HCT116 (cell line): ENCODE measurements around the gene TIPIN. TPM values are rescaled to one million over a fixed set of nuclear protein-coding genes. Genes with fewer than 3 reads are reported as not detected.

Source experiments
- ATAC-seq: fragments of 200-7000 bp; cut with Tn5 transposase; 2 replicates; pipeline ENCODE4 v1.9.1; 2020; ENCODE audit warnings: mild to moderate bottlenecking, moderate library complexity
- Bru-seq: library from RNA; stranded (reverse); fragments of 400-500 nt; gene quantifications from one replicate; lab custom pipeline; 2021; lab: Mats Ljungman, UMichigan
- BruChase-seq, 2 experiments: library from RNA; stranded (reverse); fragments of 400-500 nt; gene quantifications; one replicate each; lab custom pipeline; 2021; lab: Mats Ljungman, UMichigan
- BruUV-seq: library from RNA; stranded (reverse); fragments of 400-500 nt; replicated peaks from 2 replicates; lab custom pipeline; 2021; lab: Mats Ljungman, UMichigan
- CTCF ChIA-PET: fragments of 300-600 bp; sonication (Branson Sonifier 250); formaldehyde crosslinking; loops from one replicate; lab custom pipeline; 2021; ENCODE audit warnings: antibody characterized with exemption; lab: Charles Lee
- POLR2A ChIA-PET: fragments of 300-600, 350-600 bp; sonication (Branson Sonifier 250); formaldehyde crosslinking; loops from one replicate; lab custom pipeline; 2021; ENCODE audit warnings: antibody characterized with exemption; lab: Charles Lee
- RAD21 ChIA-PET, 2 experiments: fragments of 300-600 bp; sonication (Branson Sonifier 250); formaldehyde crosslinking; loops; one replicate each; lab custom pipeline; 2023; ENCODE audit warnings: low total read pairs in 2 of 2; ENCODE audit not compliant: uncharacterized antibody in 2 of 2, unreplicated experiment in 2 of 2, low non-redundant PET in 1 of 2; lab: Charles Lee
- DNase-seq: peaks from one replicate; pipeline ENCODE4 v3.0.0-alpha.2; 2010; ENCODE audit warnings: low read depth, low spot score
- H2AFZ ChIP-seq: fragments of 200-600 bp; shearing (Covaris generic), sonication (generic); 2 replicates; pipeline ENCODE4 v1.6.1; 2017; ENCODE audit warnings: low read depth, mixed run types, mixed read lengths, antibody characterized with exemption, low read length; ENCODE audit not compliant: poor library complexity, severe bottlenecking
- H3K27ac ChIP-seq: 2 replicates; pipeline ENCODE4 v1.5.1; 2012; ENCODE audit warnings: low read depth, low read length
- H3K27me3 ChIP-seq: fragments of 200-600 bp; sonication (generic); 2 replicates; pipeline ENCODE4 v1.6.1; 2016; ENCODE audit warnings: mixed run types, low read length, mixed read lengths; ENCODE audit not compliant: insufficient read depth
- H3K36me3 ChIP-seq, 2 experiments: fragments of 200-500 bp in 1 of 2; fragments of 200-600 bp in 1 of 2; sonication (Bioruptor generic) in 1 of 2; sonication (generic) in 1 of 2; 2 replicates each; pipeline versions ENCODE4 v1.5.1 to v1.6.1; 2014 to 2016; ENCODE audit warnings: low read length in 2 of 2, inconsistent platforms in 1 of 2, mixed read lengths in 1 of 2, mixed run types in 1 of 2; ENCODE audit not compliant: insufficient read depth in 2 of 2, control insufficient read depth in 1 of 2
- H3K4me1 ChIP-seq, 2 experiments: fragments of 200-600 bp in 1 of 2; sonication (generic) in 1 of 2; 2 replicates each; pipeline versions ENCODE4 v1.5.1 to v1.6.1; 2012 to 2017; ENCODE audit warnings: low read length in 2 of 2, inconsistent platforms in 1 of 2, mild to moderate bottlenecking in 1 of 2, mixed read lengths in 1 of 2, mixed run types in 1 of 2, moderate library complexity in 1 of 2; ENCODE audit not compliant: insufficient read depth in 2 of 2, control insufficient read depth in 1 of 2
- H3K4me2 ChIP-seq: fragments of 200-600 bp; sonication (generic); 2 replicates; pipeline ENCODE4 v1.6.1; 2017; ENCODE audit warnings: mixed run types, low read length, mixed read lengths
- H3K4me3 ChIP-seq, 2 experiments: fragments of 200-600 bp in 1 of 2; sonication (generic) in 1 of 2; replicated peaks in 1 of 2; 2 replicates each; pipeline ENCODE4 v1.5.1; 2011 to 2016; ENCODE audit warnings: low read length in 2 of 2, control low read depth in 1 of 2, low read depth in 1 of 2, mild to moderate bottlenecking in 1 of 2, mixed read lengths in 1 of 2, mixed run types in 1 of 2
- H3K79me2 ChIP-seq: fragments of 200-600 bp; sonication (generic); 2 replicates; pipeline ENCODE4 v1.6.1; 2017; ENCODE audit warnings: mild to moderate bottlenecking, mixed run types, low read length, moderate library complexity, mixed read lengths; ENCODE audit not compliant: insufficient read depth
- H3K9ac ChIP-seq: fragments of 200-600 bp; sonication (generic); 2 replicates; pipeline ENCODE4 v1.6.1; 2016; ENCODE audit warnings: low read length, mixed read lengths
- H3K9me2 ChIP-seq: fragments of 200-600 bp; sonication (generic), shearing (Covaris generic); 2 replicates; pipeline ENCODE4 v1.6.1; 2017; ENCODE audit warnings: mixed run types, mild to moderate bottlenecking, moderate library complexity; ENCODE audit not compliant: insufficient read depth
- H3K9me3 ChIP-seq, 2 experiments: fragments of 200-500 bp in 1 of 2; fragments of 200-600 bp in 1 of 2; sonication (Bioruptor generic) in 1 of 2; sonication (generic) in 1 of 2; 2 replicates each; pipeline ENCODE4 v1.6.1; 2014 to 2017; ENCODE audit warnings: low read length in 2 of 2, mixed read lengths in 2 of 2, inconsistent platforms in 1 of 2, low read depth in 1 of 2, mild to moderate bottlenecking in 1 of 2, mixed run types in 1 of 2, moderate library complexity in 1 of 2; ENCODE audit not compliant: control insufficient read depth in 1 of 2, insufficient read depth in 1 of 2
- H4K20me1 ChIP-seq: fragments of 200-600 bp; sonication (generic), shearing (Covaris generic); 2 replicates; pipeline ENCODE4 v1.6.1; 2017; ENCODE audit warnings: mixed run types, mild to moderate bottlenecking, moderate library complexity; ENCODE audit not compliant: insufficient read depth
- CBX3 ChIP-seq: IDR thresholded peaks from 2 replicates; pipeline ENCODE4 v1.6.1; 2012; ENCODE audit warnings: low read depth
- CEBPB ChIP-seq: IDR thresholded peaks from 2 replicates; pipeline ENCODE4 v1.6.1; 2012; ENCODE audit warnings: low read depth
- EZH2phosphoT487 ChIP-seq: fragments of 200-600 bp; IDR thresholded peaks from 2 replicates; pipeline ENCODE4 v1.6.1; 2018; ENCODE audit warnings: antibody characterized with exemption, borderline replicate concordance
- FOSL1 ChIP-seq: IDR thresholded peaks from 2 replicates; pipeline ENCODE4 v1.6.1; 2012; ENCODE audit warnings: low read depth
- JUND ChIP-seq: IDR thresholded peaks from 2 replicates; pipeline ENCODE4 v1.6.1; 2012
- RAD21 ChIP-seq: IDR thresholded peaks from 2 replicates; pipeline ENCODE4 v1.6.1; 2012; ENCODE audit warnings: low read depth, mild to moderate bottlenecking
- SIN3A ChIP-seq: IDR thresholded peaks from 2 replicates; pipeline ENCODE4 v1.6.1; 2012; ENCODE audit warnings: low read depth
- SP1 ChIP-seq: IDR thresholded peaks from 2 replicates; pipeline ENCODE4 v1.6.1; 2012; ENCODE audit warnings: low read depth
- SRF ChIP-seq: IDR thresholded peaks from 2 replicates; pipeline ENCODE4 v1.6.1; 2012; ENCODE audit warnings: low read depth
- TCF7L2 ChIP-seq: IDR thresholded peaks from 2 replicates; pipeline ENCODE4 v1.7.0; 2011; ENCODE audit warnings: borderline replicate concordance, inconsistent platforms; ENCODE audit not compliant: insufficient read depth, insufficient read length; ENCODE audit errors: extremely low read depth
- YY1 ChIP-seq: IDR thresholded peaks from 2 replicates; pipeline ENCODE4 v1.6.1; 2011; ENCODE audit warnings: low read length, low read depth, moderate library complexity, mild to moderate bottlenecking; ENCODE audit not compliant: insufficient replicate concordance; ENCODE audit errors: extremely low read depth
- ZBTB33 ChIP-seq: IDR thresholded peaks from 2 replicates; pipeline ENCODE4 v1.6.1; 2011; ENCODE audit warnings: mild to moderate bottlenecking, low read length, moderate library complexity; ENCODE audit not compliant: insufficient replicate concordance; ENCODE audit errors: extremely low read depth
- ZNF274 ChIP-seq: fragments of 200-500 bp; sonication (Bioruptor generic); IDR thresholded peaks from 2 replicates; pipeline ENCODE4 v1.6.1; 2014; ENCODE audit warnings: mild to moderate bottlenecking, low read depth, low read length, inconsistent platforms
- intact Hi-C: fragments of 100-400 bp; cut with micrococcal nuclease; formaldehyde crosslinking; loops from 2 replicates; pipeline ENCODE4 v1.10.0; 2022
- long read RNA-seq: library from polyadenylated mRNA; unstranded; transcript quantifications from one replicate; pipeline ENCODE4 v2.0.0, GENCODE V29; 2021; ENCODE audit not compliant: unreplicated experiment
- polyA plus RNA-seq: library from polyadenylated mRNA; unstranded; fragments of >200 nt; gene quantifications from 2 replicates; pipeline ENCODE4 v1.2.1, GENCODE V29; 2012; ENCODE audit warnings: missing spikeins
- total RNA-seq: library from RNA; stranded (reverse); gene quantifications from one replicate; pipeline ENCODE4 v1.2.1, GENCODE V29; 2021; ENCODE audit not compliant: unreplicated experiment
- TF ChIP-seq, protein P1 (sequence below): IDR thresholded peaks from 2 replicates; pipeline ENCODE4 v1.6.1; 2012; ENCODE audit warnings: low read depth

TIPIN gene, protein sequence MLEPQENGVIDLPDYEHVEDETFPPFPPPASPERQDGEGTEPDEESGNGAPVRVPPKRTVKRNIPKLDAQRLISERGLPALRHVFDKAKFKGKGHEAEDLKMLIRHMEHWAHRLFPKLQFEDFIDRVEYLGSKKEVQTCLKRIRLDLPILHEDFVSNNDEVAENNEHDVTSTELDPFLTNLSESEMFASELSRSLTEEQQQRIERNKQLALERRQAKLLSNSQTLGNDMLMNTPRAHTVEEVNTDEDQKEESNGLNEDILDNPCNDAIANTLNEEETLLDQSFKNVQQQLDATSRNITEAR
- total RNA-seq = 28.1 TPM
- 7.9 and 17.1 TPM in 2 replicates for polyA plus RNA-seq
- Bru-seq, nascent RNA = percentile 69 among the genes with signal in this experiment
- BruChase-seq, experiment 1, labeled RNA remaining after a 6-hour chase = percentile 82 among the genes with signal in this experiment
- percentile 68 among the genes with signal in this experiment for BruChase-seq, experiment 2, labeled RNA remaining after a 2-hour chase
- long read RNA-seq, transcript TIPIN-201 (8 exons, 1,744 nt) = major isoform, 17 of 35 reads
- long read RNA-seq, partial matches to known transcripts = 7 of 35 reads
- long read RNA-seq, other reads (novel, unspliced or antisense) = 11 of 35 reads

DNA sequence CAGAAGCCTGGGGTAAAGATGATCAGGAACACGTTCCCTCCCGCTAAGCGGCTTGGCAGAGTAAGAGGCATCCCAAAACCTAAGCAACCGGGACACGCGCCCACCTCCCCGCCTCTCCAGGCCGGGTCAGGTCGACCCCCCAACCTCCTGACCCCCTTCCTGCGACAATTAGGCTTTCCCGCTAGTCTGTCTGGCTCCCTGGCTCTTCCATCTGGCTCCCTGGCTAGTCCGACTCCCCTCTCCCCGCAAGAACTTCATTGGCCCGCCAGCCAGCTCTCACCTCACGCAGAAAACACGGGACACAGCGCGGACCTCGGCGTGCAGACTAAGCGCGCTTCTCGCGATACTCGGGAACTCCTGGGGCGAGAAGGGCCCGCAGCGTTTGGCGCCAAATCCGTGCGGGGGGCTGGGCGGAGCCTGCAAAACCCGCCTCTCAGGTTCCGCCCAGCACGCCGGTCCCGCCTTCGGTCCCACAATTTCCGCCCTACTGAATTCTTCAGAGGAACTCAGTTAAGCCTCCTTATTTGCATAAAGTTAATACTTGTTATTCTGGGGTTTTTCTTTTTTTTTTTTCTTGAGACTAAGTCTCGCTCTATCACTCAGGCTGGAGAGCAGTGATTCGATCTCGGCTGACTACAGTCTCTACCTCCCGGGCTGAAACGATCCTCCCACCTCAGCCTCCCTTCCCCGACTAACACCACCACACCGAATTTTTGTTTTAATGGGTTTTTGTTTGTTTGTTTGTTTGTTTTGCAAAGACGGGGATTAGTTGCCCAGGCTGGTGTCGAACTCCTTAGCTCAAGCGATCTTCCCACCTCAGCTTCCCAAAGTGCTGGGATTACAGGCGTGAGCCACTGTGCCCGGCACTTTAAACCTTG, at the start of gene TIPIN:
TIPIN (minus strand) TSS at position 327 of the 878 bp plus-strand sequence. CDS start 3,738 bp downstream, outside the sequence.
- Histone ChIP-seq H3K4me3 (peak within 1 kb of the TSS; percentile 83 to 87), H3K9me2 (no peaks in the 10 kb centered on the region), H2AFZ (no peak within 1 kb of the TSS), H3K36me3 (peaks cover 3 to 4% of the 10 kb centered on the region in 2 experiments; a peak in 2 of 4 replicates), H4K20me1 (no peaks in the 10 kb centered on the region), H3K4me1 (peaks cover 17 to 29% of the 10 kb centered on the region in 2 experiments), H3K4me2 (peak within 1 kb of the TSS; percentile 91), H3K79me2 (peaks cover 40% of the 10 kb centered on the region), H3K27me3 (no peaks in the 10 kb centered on the region), H3K9ac (peak within 1 kb of the TSS; percentile 90), H3K9me3 (no peaks in the 10 kb centered on the region), H3K27ac (peak within 1 kb of the TSS; percentile 77)
- DNase-seq (peak; percentile 91), ATAC-seq (peak; percentile 96)
- intact Hi-C loops = loop anchor here (5.0 kb wide), 1 partner anchor 141 kb away; the partner anchor contains the start of gene SNAPC5
- RAD21 ChIA-PET = no interaction called here
- CTCF ChIA-PET = no interaction called here
- BruUV-seq = no TSS peak
- POLR2A ChIA-PET = interaction anchor here (0.9 kb wide), 1 partner anchor 30 kb away, joined by 3 read pairs; the partner anchor contains the start of gene MAP2K1
- TF ChIP-seq TCF7L2 (peak; percentile 20), ZBTB33 (peak; percentile 98), EZH2phosphoT487 (no peak), RAD21 (no peak), CBX3 (peak; percentile 16; the same call in 1 of the 2 replicates), FOSL1 (no peak), SP1 (peak; percentile 63), YY1 (peak; percentile 11), SRF (peak; percentile 54; the same call in 1 of the 2 replicates), JUND (no peak), SIN3A (peak; percentile 85), ZNF274 (no peak), CEBPB (no peak)
- TF ChIP-seq, protein P1, sequence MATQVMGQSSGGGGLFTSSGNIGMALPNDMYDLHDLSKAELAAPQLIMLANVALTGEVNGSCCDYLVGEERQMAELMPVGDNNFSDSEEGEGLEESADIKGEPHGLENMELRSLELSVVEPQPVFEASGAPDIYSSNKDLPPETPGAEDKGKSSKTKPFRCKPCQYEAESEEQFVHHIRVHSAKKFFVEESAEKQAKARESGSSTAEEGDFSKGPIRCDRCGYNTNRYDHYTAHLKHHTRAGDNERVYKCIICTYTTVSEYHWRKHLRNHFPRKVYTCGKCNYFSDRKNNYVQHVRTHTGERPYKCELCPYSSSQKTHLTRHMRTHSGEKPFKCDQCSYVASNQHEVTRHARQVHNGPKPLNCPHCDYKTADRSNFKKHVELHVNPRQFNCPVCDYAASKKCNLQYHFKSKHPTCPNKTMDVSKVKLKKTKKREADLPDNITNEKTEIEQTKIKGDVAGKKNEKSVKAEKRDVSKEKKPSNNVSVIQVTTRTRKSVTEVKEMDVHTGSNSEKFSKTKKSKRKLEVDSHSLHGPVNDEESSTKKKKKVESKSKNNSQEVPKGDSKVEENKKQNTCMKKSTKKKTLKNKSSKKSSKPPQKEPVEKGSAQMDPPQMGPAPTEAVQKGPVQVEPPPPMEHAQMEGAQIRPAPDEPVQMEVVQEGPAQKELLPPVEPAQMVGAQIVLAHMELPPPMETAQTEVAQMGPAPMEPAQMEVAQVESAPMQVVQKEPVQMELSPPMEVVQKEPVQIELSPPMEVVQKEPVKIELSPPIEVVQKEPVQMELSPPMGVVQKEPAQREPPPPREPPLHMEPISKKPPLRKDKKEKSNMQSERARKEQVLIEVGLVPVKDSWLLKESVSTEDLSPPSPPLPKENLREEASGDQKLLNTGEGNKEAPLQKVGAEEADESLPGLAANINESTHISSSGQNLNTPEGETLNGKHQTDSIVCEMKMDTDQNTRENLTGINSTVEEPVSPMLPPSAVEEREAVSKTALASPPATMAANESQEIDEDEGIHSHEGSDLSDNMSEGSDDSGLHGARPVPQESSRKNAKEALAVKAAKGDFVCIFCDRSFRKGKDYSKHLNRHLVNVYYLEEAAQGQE = no peak
